HEK293 (cell line): ENCODE data around the gene SARS2.

ENCODE experiments used
- ELK4 ChIP-seq: IDR thresholded peaks from 2 replicates; pipeline ENCODE4 v1.6.1; 2011; ENCODE audit warnings: mild to moderate bottlenecking, low read depth, low read length, borderline replicate concordance
- GFI1B ChIP-seq: fragments of 450-650 bp; formaldehyde crosslinking; IDR thresholded peaks from 2 replicates; pipeline ENCODE4 v1.5.1; 2016; ENCODE audit warnings: missing biosample characterization, missing genetic modification characterization
- HOXC10 ChIP-seq: sonication (generic); formaldehyde crosslinking; IDR thresholded peaks from 2 replicates; pipeline ENCODE4 v1.8.1; 2023; ENCODE audit warnings: mild to moderate bottlenecking, missing genetic modification reagents
- HOXD13 ChIP-seq: sonication (generic); formaldehyde crosslinking; IDR thresholded peaks from 2 replicates; pipeline ENCODE4 v1.8.0; 2022; ENCODE audit warnings: missing genetic modification reagents, borderline replicate concordance
- KLF17 ChIP-seq: fragments of 450-650 bp; formaldehyde crosslinking; IDR thresholded peaks from 2 replicates; pipeline ENCODE4 v1.5.1; 2016; ENCODE audit warnings: missing biosample characterization, missing genetic modification characterization
- SALL2 ChIP-seq: fragments of 450-650 bp; formaldehyde crosslinking; IDR thresholded peaks from 2 replicates; pipeline ENCODE4 v1.5.0; 2017; ENCODE audit warnings: missing biosample characterization, mild to moderate bottlenecking, missing genetic modification characterization, borderline replicate concordance
- SETDB1 ChIP-seq: IDR thresholded peaks from one replicate; pipeline ENCODE4 v1.6.1; 2017; ENCODE audit warnings: mild to moderate bottlenecking, low read length, moderate library complexity, mixed read lengths; ENCODE audit not compliant: insufficient read length
- SP3 ChIP-seq: fragments of 450-650 bp; formaldehyde crosslinking; IDR thresholded peaks from 2 replicates; pipeline ENCODE4 v1.5.1; 2016; ENCODE audit warnings: missing biosample characterization, missing genetic modification characterization
- WT1 ChIP-seq: fragments of 450-650 bp; formaldehyde crosslinking; IDR thresholded peaks from 2 replicates; pipeline ENCODE4 v1.5.1; 2016; ENCODE audit warnings: missing biosample characterization, missing genetic modification characterization
- ZBTB10 ChIP-seq: fragments of 450-650 bp; formaldehyde crosslinking; IDR thresholded peaks from 2 replicates; pipeline ENCODE4 v1.5.1; 2016; ENCODE audit warnings: missing biosample characterization, missing genetic modification characterization
- ZBTB7A ChIP-seq: fragments of 450-650 bp; formaldehyde crosslinking; IDR thresholded peaks from 2 replicates; pipeline ENCODE4 v1.5.1; 2016; ENCODE audit warnings: low read depth, missing biosample characterization, missing genetic modification characterization
- ZIC2 ChIP-seq: fragments of 450-650 bp; formaldehyde crosslinking; IDR thresholded peaks from 2 replicates; pipeline ENCODE4 v1.5.1; 2016; ENCODE audit warnings: missing biosample characterization, missing genetic modification characterization
- ZNF10 ChIP-seq: fragments of 450-650 bp; formaldehyde crosslinking; IDR thresholded peaks from 2 replicates; pipeline ENCODE4 v1.5.1; 2017; ENCODE audit warnings: missing biosample characterization, missing genetic modification characterization
- ZNF138 ChIP-seq: fragments of 450-650 bp; formaldehyde crosslinking; IDR thresholded peaks from 2 replicates; pipeline ENCODE4 v1.5.1; 2016; ENCODE audit warnings: missing biosample characterization, missing genetic modification characterization, borderline replicate concordance
- ZNF146 ChIP-seq: fragments of 450-650 bp; formaldehyde crosslinking; IDR thresholded peaks from 2 replicates; pipeline ENCODE4 v1.5.1; 2016; ENCODE audit warnings: missing biosample characterization, missing genetic modification characterization
- ZNF169 ChIP-seq: fragments of 450-650 bp; formaldehyde crosslinking; IDR thresholded peaks from 2 replicates; pipeline ENCODE4 v1.5.1; 2016; ENCODE audit warnings: missing biosample characterization, missing genetic modification characterization
- ZNF202 ChIP-seq: fragments of 450-650 bp; formaldehyde crosslinking; IDR thresholded peaks from 2 replicates; pipeline ENCODE4 v1.5.1; 2016; ENCODE audit warnings: missing biosample characterization, missing genetic modification characterization, borderline replicate concordance
- ZNF211 ChIP-seq: fragments of 450-650 bp; formaldehyde crosslinking; IDR thresholded peaks from 2 replicates; pipeline ENCODE4 v1.5.1; 2016; ENCODE audit warnings: low read depth, missing biosample characterization, missing genetic modification characterization
- ZNF23 ChIP-seq: fragments of 450-650 bp; formaldehyde crosslinking; IDR thresholded peaks from 2 replicates; pipeline ENCODE4 v1.5.1; 2016; ENCODE audit warnings: missing biosample characterization, missing genetic modification characterization, borderline replicate concordance
- ZNF274 ChIP-seq, 2 experiments: fragments of 200-500 bp in 1 of 2; fragments of 450-650 bp in 1 of 2; sonication (Bioruptor generic) in 1 of 2; formaldehyde crosslinking in 1 of 2; IDR thresholded peaks; 2 replicates each; pipeline versions ENCODE4 v1.5.1 to v1.6.1; 2014 to 2016; ENCODE audit warnings: borderline replicate concordance in 1 of 2, inconsistent platforms in 1 of 2, low read length in 1 of 2, missing biosample characterization in 1 of 2, missing genetic modification characterization in 1 of 2
- ZNF366 ChIP-seq: fragments of 450-650 bp; formaldehyde crosslinking; conservative IDR thresholded peaks from 2 replicates; pipeline ENCODE4 v1.5.1; 2016; ENCODE audit warnings: missing biosample characterization, missing genetic modification characterization
- ZNF37A ChIP-seq: fragments of 450-650 bp; IDR thresholded peaks from 2 replicates; pipeline ENCODE4 v1.5.1; 2018; ENCODE audit warnings: missing biosample characterization, missing genetic modification characterization
- ZNF473 ChIP-seq: fragments of 450-650 bp; formaldehyde crosslinking; IDR thresholded peaks from 2 replicates; pipeline ENCODE4 v1.5.1; 2017; ENCODE audit warnings: missing biosample characterization, missing genetic modification characterization
- ZNF510 ChIP-seq: fragments of 450-650 bp; formaldehyde crosslinking; IDR thresholded peaks from 2 replicates; pipeline ENCODE4 v1.5.1; 2018; ENCODE audit warnings: mild to moderate bottlenecking, missing genetic modification characterization, missing biosample characterization; ENCODE audit not compliant: insufficient replicate concordance
- ZNF513 ChIP-seq: fragments of 450-650 bp; IDR thresholded peaks from 2 replicates; pipeline ENCODE4 v1.5.1; 2018; ENCODE audit warnings: missing biosample characterization, missing genetic modification characterization
- ZNF514 ChIP-seq: fragments of 450-650 bp; formaldehyde crosslinking; IDR thresholded peaks from 2 replicates; pipeline ENCODE4 v1.5.1; 2016; ENCODE audit warnings: missing biosample characterization, missing genetic modification characterization
- ZNF530 ChIP-seq: fragments of 450-650 bp; formaldehyde crosslinking; IDR thresholded peaks from 2 replicates; pipeline ENCODE4 v1.5.1; 2016; ENCODE audit warnings: low read depth, missing biosample characterization, missing genetic modification characterization
- ZNF548 ChIP-seq: fragments of 450-650 bp; formaldehyde crosslinking; IDR thresholded peaks from 2 replicates; pipeline ENCODE4 v1.5.1; 2016; ENCODE audit warnings: missing biosample characterization, missing genetic modification characterization
- ZNF561 ChIP-seq: fragments of 450-650 bp; IDR thresholded peaks from 2 replicates; pipeline ENCODE4 v1.5.1; 2018; ENCODE audit warnings: missing biosample characterization, missing genetic modification characterization, borderline replicate concordance
- ZNF600 ChIP-seq: fragments of 450-650 bp; formaldehyde crosslinking; IDR thresholded peaks from 2 replicates; pipeline ENCODE4 v1.5.1; 2016; ENCODE audit warnings: missing biosample characterization, missing genetic modification characterization
- ZNF621 ChIP-seq: fragments of 450-650 bp; formaldehyde crosslinking; IDR thresholded peaks from 2 replicates; pipeline ENCODE4 v1.5.1; 2017; ENCODE audit warnings: missing biosample characterization, missing genetic modification characterization
- ZNF624 ChIP-seq: fragments of 450-650 bp; formaldehyde crosslinking; IDR thresholded peaks from 2 replicates; pipeline ENCODE4 v1.5.1; 2017; ENCODE audit warnings: missing biosample characterization, missing genetic modification characterization
- ZNF664 ChIP-seq: fragments of 450-650 bp; formaldehyde crosslinking; IDR thresholded peaks from 2 replicates; pipeline ENCODE4 v1.5.1; 2016; ENCODE audit warnings: missing biosample characterization, missing genetic modification characterization
- ZNF843 ChIP-seq: fragments of 450-650 bp; formaldehyde crosslinking; IDR thresholded peaks from 2 replicates; pipeline ENCODE4 v1.5.1; 2016; ENCODE audit warnings: missing biosample characterization, missing genetic modification characterization
- ZXDB ChIP-seq: fragments of 450-650 bp; formaldehyde crosslinking; IDR thresholded peaks from 2 replicates; pipeline ENCODE4 v1.5.1; 2016; ENCODE audit warnings: missing biosample characterization, missing genetic modification characterization

The SARS2 gene

GRCh38 chr19:38898788-38899446 lies 31.6 kb downstream of the SARS2 start (continued):
- no peak for TF ChIP-seq ZNF202 (tag by site-specific recombination)
- no peak; the same call in 1 of the 2 replicates for TF ChIP-seq ZNF169 (tag by site-specific recombination)
- no peak for TF ChIP-seq ZNF10 (tag by site-specific recombination)
- TF ChIP-seq ZNF211 (tag by site-specific recombination): no peak
- TF ChIP-seq ZNF274 (IDR thresholded peaks at IDR 0.05; ENCODE audit: low read length): no peak
- no peak for TF ChIP-seq ZNF274 (tag by site-specific recombination; IDR thresholded peaks at IDR 0.05; ENCODE audit: borderline replicate concordance)
- TF ChIP-seq SALL2: no peak
- no peak for TF ChIP-seq ZNF530 (tag by site-specific recombination)
- no peak; the same call in 1 of the 2 replicates for TF ChIP-seq ZNF843 (tag by site-specific recombination)
- no peak; the same call in 1 of the 2 replicates for TF ChIP-seq WT1 (tag by site-specific recombination)
- no peak for TF ChIP-seq ZNF548
- TF ChIP-seq ZNF624 (tag by site-specific recombination): 0 out of 2 replicates have a peak, but pooled peaks have one; percentile 32
- TF ChIP-seq ZNF621 (tag by site-specific recombination): no peak
- no peak; the same call in 1 of the 2 replicates for TF ChIP-seq ZNF600
- no peak for TF ChIP-seq ELK4
- TF ChIP-seq ZNF514 (tag by site-specific recombination): no peak
- TF ChIP-seq ZNF561 (tag by site-specific recombination): no peak
- peak; percentile 46 for TF ChIP-seq ZIC2 (tag by site-specific recombination)
- no peak for TF ChIP-seq ZNF23 (tag by site-specific recombination)
- TF ChIP-seq HOXD13 (CRISPR knock-in tag): no peak
- peak; percentile 89; the same call in 1 of the 2 replicates for TF ChIP-seq ZBTB7A (tag by site-specific recombination)
- no peak for TF ChIP-seq HOXC10
- TF ChIP-seq ZNF510: no peak
- no peak for TF ChIP-seq KLF17 (tag by site-specific recombination)
- TF ChIP-seq ZNF366: no peak
- no peak for TF ChIP-seq ZNF37A (tag by site-specific recombination)
- TF ChIP-seq SETDB1: no peak
- TF ChIP-seq GFI1B: no peak
- TF ChIP-seq ZBTB10 (tag by site-specific recombination): no peak
- no peak for TF ChIP-seq SP3 (tag by site-specific recombination)
- no peak for TF ChIP-seq ZNF473 (tag by site-specific recombination)
- no peak for TF ChIP-seq ZNF664 (tag by site-specific recombination)
- no peak for TF ChIP-seq ZNF513 (tag by site-specific recombination)
- no peak for TF ChIP-seq ZXDB
- peak; percentile 93 for TF ChIP-seq ZNF138
- TF ChIP-seq ZNF146: peak; percentile 42; the same call in 1 of the 2 replicates
